Astrocyte (in vitro differentiated cells and primary cell): ENCODE data around the gene EPDR1. TPM values are rescaled to one million over a fixed set of nuclear protein-coding genes. Genes with fewer than 3 reads are reported as not detected.

Experiments
- DNase-seq: peaks from one replicate; pipeline ENCODE4 v3.0.0-alpha.2; 2010; ENCODE audit warnings: low read depth
- FAIRE-seq: peaks from 2 replicates; lab custom pipeline; 2011; peaks lifted over from hg19 to GRCh38; lab: Jason Lieb, UNC
- H2AFZ ChIP-seq: 2 replicates; pipeline ENCODE4 v1.6.0; 2012; ENCODE audit warnings: low read depth, low read length, inconsistent platforms
- H3K27ac ChIP-seq: 2 replicates; pipeline ENCODE4 v1.5.1; 2011; ENCODE audit warnings: low read depth, low read length, inconsistent platforms
- H3K27me3 ChIP-seq: 2 replicates; pipeline ENCODE4 v1.6.0; 2011; ENCODE audit warnings: low read length, inconsistent platforms; ENCODE audit not compliant: insufficient read depth
- H3K36me3 ChIP-seq: 2 replicates; pipeline ENCODE4 v1.5.1; 2011; ENCODE audit warnings: low read length, inconsistent platforms; ENCODE audit not compliant: insufficient read depth
- H3K4me1 ChIP-seq: 2 replicates; pipeline ENCODE4 v1.5.1; 2011; ENCODE audit warnings: low read length, inconsistent platforms; ENCODE audit not compliant: insufficient read depth
- H3K4me2 ChIP-seq: 2 replicates; pipeline ENCODE4 v1.6.0; 2012; ENCODE audit warnings: low read length, inconsistent platforms
- H3K4me3 ChIP-seq: 2 replicates; pipeline ENCODE4 v1.5.1; 2011; ENCODE audit warnings: low read depth, mild to moderate bottlenecking, low read length, inconsistent platforms; ENCODE audit not compliant: insufficient read depth
- H3K79me2 ChIP-seq: 2 replicates; pipeline ENCODE4 v1.6.0; 2012; ENCODE audit warnings: mild to moderate bottlenecking, low read length, inconsistent platforms; ENCODE audit not compliant: insufficient read depth
- H3K9ac ChIP-seq: 2 replicates; pipeline ENCODE4 v1.6.0; 2012; ENCODE audit warnings: mild to moderate bottlenecking, low read length, inconsistent platforms
- H3K9me3 ChIP-seq: 2 replicates; pipeline ENCODE4 v1.5.1; 2012; ENCODE audit warnings: low read depth, mild to moderate bottlenecking, low read length, inconsistent platforms; ENCODE audit not compliant: insufficient read depth
- H4K20me1 ChIP-seq: 2 replicates; pipeline ENCODE4 v1.6.0; 2012; ENCODE audit warnings: low read length, inconsistent platforms; ENCODE audit not compliant: insufficient read depth
- H3K27ac Mint-ChIP-seq: one replicate; pipeline ENCODE4 v1.8.0; 2021; ENCODE audit warnings: mild to moderate bottlenecking, mixed read lengths; ENCODE audit not compliant: unreplicated experiment
- H3K27me3 Mint-ChIP-seq: one replicate; pipeline ENCODE4 v1.8.0; 2021; ENCODE audit warnings: low read depth, mixed read lengths; ENCODE audit not compliant: unreplicated experiment
- H3K36me3 Mint-ChIP-seq: one replicate; pipeline ENCODE4 v1.8.0; 2021; ENCODE audit warnings: low read depth, mixed read lengths; ENCODE audit not compliant: unreplicated experiment
- H3K4me1 Mint-ChIP-seq: one replicate; pipeline ENCODE4 v1.8.0; 2021; ENCODE audit warnings: low read depth, mixed read lengths; ENCODE audit not compliant: unreplicated experiment
- H3K4me3 Mint-ChIP-seq: one replicate; pipeline ENCODE4 v1.8.0; 2021; ENCODE audit warnings: mild to moderate bottlenecking, moderate library complexity, mixed read lengths; ENCODE audit not compliant: unreplicated experiment
- H3K9me3 Mint-ChIP-seq: one replicate; pipeline ENCODE4 v1.8.0; 2021; ENCODE audit warnings: mild to moderate bottlenecking, mixed read lengths; ENCODE audit not compliant: unreplicated experiment
- CTCF ChIP-seq: IDR thresholded peaks from 2 replicates; pipeline ENCODE4 v1.5.1; 2011; ENCODE audit warnings: low read depth, mild to moderate bottlenecking, inconsistent platforms, low read length, moderate library complexity; ENCODE audit not compliant: insufficient read depth
- EZH2 ChIP-seq: IDR thresholded peaks from 2 replicates; pipeline ENCODE4 v1.6.1; 2012; ENCODE audit warnings: mild to moderate bottlenecking, low read length, inconsistent platforms; ENCODE audit not compliant: insufficient read depth
- total RNA-seq: library from RNA; stranded (reverse); gene quantifications from 2 replicates; pipeline ENCODE4 v1.2.1, GENCODE V29; 2021

Gene EPDR1
- total RNA-seq, 1 donor from 2014 or later: 20.6 TPM

- Histone ChIP-seq H3K9me3 (no peaks in the 10 kb centered on the region), H3K27me3 (no peaks in the 10 kb centered on the region), H4K20me1 (no peaks in the 10 kb centered on the region), H3K27ac (no peak overlapping the region), H3K36me3 (no peaks in the 10 kb centered on the region), H2AFZ (no peak overlapping the region), H3K4me1 (no peaks in the 10 kb centered on the region), H3K4me3 (no peak overlapping the region), H3K79me2 (no peaks in the 10 kb centered on the region), H3K9ac (no peak overlapping the region), H3K4me2 (no peak overlapping the region)
- no peak overlapping the region for H3K4me3 Mint-ChIP-seq
- H3K27ac Mint-ChIP-seq: no peak overlapping the region
- H3K36me3 Mint-ChIP-seq: no peaks in the 10 kb centered on the region
- FAIRE-seq (no peak), DNase-seq (no peak)
- H3K9me3 Mint-ChIP-seq: no peaks in the 10 kb centered on the region
- no peaks in the 10 kb centered on the region for H3K27me3 Mint-ChIP-seq
- no peaks in the 10 kb centered on the region for H3K4me1 Mint-ChIP-seq
- TF ChIP-seq EZH2 (no peak), CTCF (no peak)
Observed at GRCh38 chr7:37964196-37964595, 43.8 kb downstream of the EPDR1 start.

GRCh38 chr7:37970211-37970610 is 49.8 kb downstream of the EPDR1 start:
- no peak overlapping the region for H3K4me2 ChIP-seq
- H3K4me3 ChIP-seq: no peak overlapping the region
- DNase-seq (no peak), FAIRE-seq (no peak)
- H3K27ac Mint-ChIP-seq: no peak overlapping the region
- no peaks in the 10 kb centered on the region for H3K27me3 ChIP-seq
- H3K79me2 ChIP-seq: no peaks in the 10 kb centered on the region
- no peaks in the 10 kb centered on the region for H4K20me1 ChIP-seq
- H3K9me3 Mint-ChIP-seq: no peaks in the 10 kb centered on the region
- no peak overlapping the region for H3K27ac ChIP-seq
- no peaks in the 10 kb centered on the region for H3K36me3 Mint-ChIP-seq
- no peaks in the 10 kb centered on the region for H3K4me1 ChIP-seq
- TF ChIP-seq CTCF (no peak), EZH2 (no peak)
- no peaks in the 10 kb centered on the region for H3K27me3 Mint-ChIP-seq
- H2AFZ ChIP-seq: no peak overlapping the region
- H3K9ac ChIP-seq: no peak overlapping the region
- H3K36me3 ChIP-seq: no peaks in the 10 kb centered on the region
- H3K9me3 ChIP-seq: no peaks in the 10 kb centered on the region
- H3K4me3 Mint-ChIP-seq: no peak overlapping the region
- peaks cover 5% of the 10 kb centered on the region for H3K4me1 Mint-ChIP-seq

GRCh38 chr7:37971491-37971890 is 51.1 kb downstream of the EPDR1 start:
- DNase-seq: peak; percentile 11
- FAIRE-seq: no peak
- no peaks in the 10 kb centered on the region for H3K9me3 ChIP-seq
- no peaks in the 10 kb centered on the region for H3K9me3 Mint-ChIP-seq
- H3K27ac ChIP-seq: no peak overlapping the region
- no peak overlapping the region for H3K27ac Mint-ChIP-seq
- no peaks in the 10 kb centered on the region for H3K27me3 ChIP-seq
- no peak overlapping the region for H3K4me3 ChIP-seq
- no peaks in the 10 kb centered on the region for H3K4me1 ChIP-seq
- H3K36me3 Mint-ChIP-seq: no peaks in the 10 kb centered on the region
- H2AFZ ChIP-seq: no peak overlapping the region
- H3K79me2 ChIP-seq: no peaks in the 10 kb centered on the region
- H3K9ac ChIP-seq: no peak overlapping the region
- H3K27me3 Mint-ChIP-seq: no peaks in the 10 kb centered on the region
- no peak overlapping the region for H3K4me2 ChIP-seq
- no peaks in the 10 kb centered on the region for H3K36me3 ChIP-seq
- TF ChIP-seq CTCF: no peak
- no peak for TF ChIP-seq EZH2
- H3K4me3 Mint-ChIP-seq: no peak overlapping the region
- peaks cover 5% of the 10 kb centered on the region for H3K4me1 Mint-ChIP-seq
- H4K20me1 ChIP-seq: no peaks in the 10 kb centered on the region
